HepG2 (cell line): ENCODE data around the gene APOBEC3B. TPM values are rescaled to one million over a fixed set of nuclear protein-coding genes. Genes with fewer than 3 reads are reported as not detected.

ENCODE experiments used
- ATAC-seq: fragments of 200-7000 bp; cut with Tn5 transposase; 3 replicates; pipeline ENCODE4 v1.9.1; 2020; ENCODE audit warnings: mild to moderate bottlenecking, moderate library complexity
- BruUV-seq: library from RNA; stranded (reverse); fragments of 400-500 nt; replicated peaks from 2 replicates; lab custom pipeline; 2021; lab: Mats Ljungman, UMichigan
- CTCF ChIA-PET: fragments of 300-600 bp; formaldehyde crosslinking; extraction: SDS; loops from one replicate; lab custom pipeline; 2021; ENCODE audit warnings: low total read pairs, inconsistent platforms, low intra/inter-chr PET ratio; lab: Yijun Ruan, JAX
- POLR2A ChIA-PET: fragments of 350-600 bp; sonication (Branson Sonifier 250); formaldehyde crosslinking; loops from one replicate; lab custom pipeline; 2020; ENCODE audit warnings: antibody characterized with exemption, inconsistent platforms; lab: Yijun Ruan, JAX
- DNase-seq: peaks from one replicate; pipeline ENCODE4 v3.0.0-alpha.2; 2015; ENCODE audit warnings: low spot score
- FAIRE-seq: peaks from 3 replicates; lab custom pipeline; 2011; peaks lifted over from hg19 to GRCh38; lab: Jason Lieb, UNC
- H2AFZ ChIP-seq: one replicate; pipeline ENCODE4 v1.6.1; 2011; ENCODE audit warnings: low read length, inconsistent platforms
- H3K27ac ChIP-seq: fragments of 300-600 bp; 3 replicates; pipeline ENCODE4 v1.8.0; 2011; ENCODE audit warnings: mixed run types, mild to moderate bottlenecking, mixed read lengths, low read length, inconsistent platforms; ENCODE audit not compliant: insufficient read depth; ENCODE audit errors: extremely low read length
- H3K27me3 ChIP-seq, 2 experiments: fragments of 200-600 bp in 1 of 2; 2 replicates in 1 of 2; 3 replicates in 1 of 2; pipeline versions ENCODE4 v1.6.0 to v1.8.0; 2011; ENCODE audit warnings: low read length in 2 of 2, mild to moderate bottlenecking in 2 of 2, moderate library complexity in 2 of 2, inconsistent platforms in 1 of 2; ENCODE audit not compliant: insufficient read depth in 2 of 2, control insufficient read depth in 1 of 2
- H3K36me3 ChIP-seq, 2 experiments: fragments of 200-600 bp in 1 of 2; replicated peaks in 1 of 2; 2 replicates in 1 of 2; 3 replicates in 1 of 2; pipeline versions ENCODE4 v1.5.1 to v1.8.0; 2011; ENCODE audit warnings: low read length in 2 of 2, inconsistent platforms in 1 of 2; ENCODE audit not compliant: insufficient read depth in 2 of 2, control insufficient read depth in 1 of 2
- H3K4me1 ChIP-seq: 2 replicates; pipeline ENCODE4 v1.5.1; 2012; ENCODE audit warnings: low read length, inconsistent platforms; ENCODE audit not compliant: insufficient read depth
- H3K4me2 ChIP-seq: 2 replicates; pipeline ENCODE4 v1.6.0; 2011; ENCODE audit warnings: low read depth, low read length, inconsistent platforms
- H3K4me3 ChIP-seq, 3 experiments: fragments of 200-600 bp in 1 of 3; sonication (generic), shearing (Covaris generic) in 1 of 3; replicated peaks in 1 of 3; 2 replicates each; pipeline ENCODE4 v1.5.1; 2011 to 2016; ENCODE audit warnings: low read length in 3 of 3, inconsistent platforms in 2 of 3, low read depth in 2 of 3, mild to moderate bottlenecking in 2 of 3, control low read depth in 1 of 3, mixed read lengths in 1 of 3; ENCODE audit not compliant: insufficient read depth in 1 of 3
- H3K79me2 ChIP-seq: one replicate; pipeline ENCODE4 v1.6.1; 2011; ENCODE audit warnings: low read length, inconsistent platforms; ENCODE audit not compliant: insufficient read depth
- H3K9ac ChIP-seq: 2 replicates; pipeline ENCODE4 v1.6.0; 2011; ENCODE audit warnings: mild to moderate bottlenecking, low read depth, low read length, inconsistent platforms; ENCODE audit not compliant: insufficient read depth
- H3K9me3 ChIP-seq: 2 replicates; pipeline ENCODE4 v1.5.1; 2012; ENCODE audit warnings: mild to moderate bottlenecking, low read length
- H4K20me1 ChIP-seq: 2 replicates; pipeline ENCODE4 v1.6.0; 2011; ENCODE audit warnings: inconsistent platforms, mild to moderate bottlenecking, low read length, moderate library complexity; ENCODE audit not compliant: insufficient read depth
- CEBPG ChIP-seq: IDR thresholded peaks from 2 replicates; pipeline ENCODE4 v1.6.1; 2016
- CTCF ChIP-seq: sonication (generic); formaldehyde crosslinking; IDR thresholded peaks from 2 replicates; pipeline ENCODE4 v1.5.0; 2020; ENCODE audit warnings: mild to moderate bottlenecking, missing genetic modification reagents, moderate library complexity
- ETV5 ChIP-seq: IDR thresholded peaks from 2 replicates; pipeline ENCODE4 v1.6.1; 2018; ENCODE audit warnings: missing biosample characterization, missing genetic modification reagents, inconsistent platforms, borderline replicate concordance
- HINFP ChIP-seq: sonication (generic); formaldehyde crosslinking; IDR thresholded peaks from 2 replicates; pipeline ENCODE4 v1.4.0; 2020; ENCODE audit warnings: low read depth, mild to moderate bottlenecking, missing genetic modification reagents
- MXI1 ChIP-seq: IDR thresholded peaks from 3 replicates; pipeline ENCODE4 v1.6.1; 2012; ENCODE audit warnings: low read depth, low read length, inconsistent platforms, borderline replicate concordance
- RAD21 ChIP-seq: fragments of 450-650 bp; formaldehyde crosslinking; IDR thresholded peaks from 2 replicates; pipeline ENCODE4 v1.5.0; 2020; ENCODE audit warnings: mild to moderate bottlenecking
- STAG1 ChIP-seq: sonication (generic); formaldehyde crosslinking; IDR thresholded peaks from 2 replicates; pipeline ENCODE4 v1.4.0; 2020; ENCODE audit warnings: missing genetic modification reagents
- ZNF354B ChIP-seq: sonication (generic); formaldehyde crosslinking; IDR thresholded peaks from 2 replicates; pipeline ENCODE4 v1.8.0; 2022; ENCODE audit warnings: mild to moderate bottlenecking, missing genetic modification reagents
- ZNF496 ChIP-seq: sonication (generic); formaldehyde crosslinking; IDR thresholded peaks from 2 replicates; pipeline ENCODE4 v1.8.1; 2023; ENCODE audit warnings: mild to moderate bottlenecking, moderate library complexity, missing genetic modification reagents; ENCODE audit not compliant: insufficient replicate concordance
- WGBS: methylation state at CpG from one replicate; pipeline ENCODE4 v1.1.6; 2017; ENCODE audit warnings: low lambda C conversion rate; 5-methylcytosine and 5-hydroxymethylcytosine counted together
- in situ Hi-C: cut with HindIII; loops from 2 replicates; pipeline ENCODE4 v1.10.0; 2017; ENCODE audit warnings: low pct_unique_long_range_greater_than_20kb; ENCODE audit not compliant: extremely low pct_ligation_motif_present
- intact Hi-C: fragments of 100-400 bp; cut with micrococcal nuclease; formaldehyde crosslinking; loops from one replicate; pipeline ENCODE4 v1.10.0; 2022; ENCODE audit not compliant: unreplicated experiment
- polyA plus RNA-seq, 8 experiments: library from polyadenylated mRNA; depleted of rRNA in 3 of 8; stranded (reverse) in 7 of 8; unstranded in 1 of 8; fragments of >200 nt; fragmentation: Illumina TruSeq in 4 of 8; extraction: Trizol in 4 of 8; gene quantifications; 2 replicates each; pipeline versions ENCODE4 v1.2.1 to v1.2.3, GENCODE V29; 2011 to 2016; ENCODE audit warnings: low read depth in 4 of 8, missing spikeins in 1 of 8, mixed read lengths in 1 of 8; ENCODE audit not compliant: insufficient read depth in 1 of 8
- total RNA-seq, 5 experiments: library from RNA; depleted of rRNA; stranded (reverse); fragments of >200 nt; fragmentation: Illumina TruSeq; extraction: Trizol; gene quantifications; 2 replicates each; pipeline ENCODE4 v1.2.3, GENCODE V29; 2016; ENCODE audit warnings: low read depth in 1 of 5
- TF ChIP-seq, protein P1 (sequence below): sonication (generic); formaldehyde crosslinking; IDR thresholded peaks from 2 replicates; pipeline ENCODE4 v1.9.0; 2021; ENCODE audit warnings: missing genetic modification reagents, mild to moderate bottlenecking, borderline replicate concordance
- TF ChIP-seq, protein P2 (sequence below): IDR thresholded peaks from 2 replicates; pipeline ENCODE4 v1.6.1; 2016; ENCODE audit warnings: missing compliant biosample characterization, missing genetic modification reagents, borderline replicate concordance

APOBEC3B gene
- total and polyA plus RNA-seq, 2 of the 13 experiments (the other 11 are each of a cell fraction or from before 2014, with no cell fraction given): 6.7 to 8.8 TPM

DNA sequence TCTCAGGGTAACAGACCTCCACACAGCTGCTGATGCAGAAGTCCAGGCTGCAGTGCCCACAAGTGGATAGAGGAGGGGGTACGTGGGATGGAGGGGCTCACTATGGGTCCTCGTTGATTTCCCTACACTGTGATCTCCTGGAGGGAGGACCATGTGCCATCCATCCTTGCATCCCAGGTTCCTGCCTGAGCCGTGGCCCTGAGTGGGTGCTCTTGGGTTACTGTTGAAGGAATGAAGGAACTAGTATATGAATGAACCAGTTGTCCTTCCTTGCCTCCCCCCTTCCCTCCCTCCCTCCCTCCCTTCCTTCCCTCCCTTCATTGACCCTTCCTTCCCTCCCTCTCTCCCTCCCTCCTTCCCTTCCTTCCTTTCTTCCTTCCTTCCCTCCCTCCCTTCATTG lies 15.4 kb downstream of the APOBEC3B start:
- Histone ChIP-seq H3K27me3 (peaks cover 1 to 9% of the 10 kb centered on the region in 2 experiments; a peak in 2 of 5 replicates), H3K27ac (no peak overlapping the region), H3K9me3 (no peaks in the 10 kb centered on the region), H3K4me1 (no peaks in the 10 kb centered on the region), H2AFZ (no peak overlapping the region), H3K9ac (no peak overlapping the region), H4K20me1 (no peaks in the 10 kb centered on the region), H3K79me2 (no peaks in the 10 kb centered on the region), H3K4me3 (no peak overlapping the region), H3K36me3 (no peaks in the 10 kb centered on the region), H3K4me2 (no peak overlapping the region)
- ATAC-seq (no peak), FAIRE-seq (no peak), DNase-seq (no peak)
- ChIA-PET CTCF (no interaction called here), POLR2A (no interaction called here)
- no TSS peak for BruUV-seq
- 8% methylated on average over 1 of the region's 3 CpGs for WGBS
- intact Hi-C loops: no loop called here
- in situ Hi-C loops: no loop called here
- TF ChIP-seq, protein P1, sequence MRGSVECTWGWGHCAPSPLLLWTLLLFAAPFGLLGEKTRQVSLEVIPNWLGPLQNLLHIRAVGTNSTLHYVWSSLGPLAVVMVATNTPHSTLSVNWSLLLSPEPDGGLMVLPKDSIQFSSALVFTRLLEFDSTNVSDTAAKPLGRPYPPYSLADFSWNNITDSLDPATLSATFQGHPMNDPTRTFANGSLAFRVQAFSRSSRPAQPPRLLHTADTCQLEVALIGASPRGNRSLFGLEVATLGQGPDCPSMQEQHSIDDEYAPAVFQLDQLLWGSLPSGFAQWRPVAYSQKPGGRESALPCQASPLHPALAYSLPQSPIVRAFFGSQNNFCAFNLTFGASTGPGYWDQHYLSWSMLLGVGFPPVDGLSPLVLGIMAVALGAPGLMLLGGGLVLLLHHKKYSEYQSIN: no peak
- no peak for TF ChIP-seq ZNF354B (CRISPR knock-in tag)

GRCh38 chr22:39003165-39003638 lies 21.1 kb downstream of the APOBEC3B start:
- POLR2A ChIA-PET: interaction anchor here (0.6 to 1.1 kb wide), 2 partner anchors 12 to 13 kb away, joined by 3 to 4 read pairs; no protein-coding TSS in a partner anchor
- H4K20me1 ChIP-seq: no peaks in the 10 kb centered on the region
- H3K9ac ChIP-seq: no peak overlapping the region
- CTCF ChIA-PET: interaction anchor here (0.9 to 3.4 kb wide), 8 partner anchors 12 to 234 kb away, joined by 3 to 23 read pairs (median 8); partner anchors contain the start of gene APOBEC3B
- no TSS peak for BruUV-seq
- peak; percentile 66 for DNase-seq
- WGBS: 7% methylated on average over 3 of the region's 7 CpGs
- no peaks in the 10 kb centered on the region for H3K9me3 ChIP-seq
- H3K4me2 ChIP-seq: no peak overlapping the region; the same call in 1 of the 2 replicates
- no peak overlapping the region; a peak in 1 of 6 replicates for H3K4me3 ChIP-seq
- intact Hi-C loops: loop anchor here (2.0 to 10.0 kb wide), 2 partner anchors 30 to 238 kb away; no protein-coding TSS in a partner anchor
- H3K36me3 ChIP-seq: no peaks in the 10 kb centered on the region
- no peaks in the 10 kb centered on the region for H3K4me1 ChIP-seq
- H2AFZ ChIP-seq: no peak overlapping the region
- FAIRE-seq: peak; percentile 70
- no peaks in the 10 kb centered on the region for H3K79me2 ChIP-seq
- H3K27me3 ChIP-seq: peaks cover 0 to 9% of the 10 kb centered on the region in 2 experiments; a peak in 2 of 5 replicates
- ATAC-seq: peak; percentile 92
- H3K27ac ChIP-seq: no peak overlapping the region
- in situ Hi-C loops: loop anchor here (5.0 kb wide), 1 partner anchor 131 kb away; the partner anchor contains the start of gene CBX6
- TF ChIP-seq HINFP (CRISPR knock-in tag) (no peak), ZNF496 (CRISPR knock-in tag) (no peak), CEBPG (CRISPR knock-in tag) (0 out of 2 replicates have a peak, but pooled peaks have one; percentile 14), CTCF (CRISPR knock-in tag) (peak; percentile 81), MXI1 (0 out of 3 replicates have a peak, but pooled peaks have one; percentile 9), ETV5 (CRISPR knock-in tag) (peak; percentile 16; the same call in 1 of the 2 replicates), RAD21 (peak; percentile 55; the same call in 1 of the 2 replicates), STAG1 (CRISPR knock-in tag) (peak; percentile 63)
- TF ChIP-seq, protein P2, sequence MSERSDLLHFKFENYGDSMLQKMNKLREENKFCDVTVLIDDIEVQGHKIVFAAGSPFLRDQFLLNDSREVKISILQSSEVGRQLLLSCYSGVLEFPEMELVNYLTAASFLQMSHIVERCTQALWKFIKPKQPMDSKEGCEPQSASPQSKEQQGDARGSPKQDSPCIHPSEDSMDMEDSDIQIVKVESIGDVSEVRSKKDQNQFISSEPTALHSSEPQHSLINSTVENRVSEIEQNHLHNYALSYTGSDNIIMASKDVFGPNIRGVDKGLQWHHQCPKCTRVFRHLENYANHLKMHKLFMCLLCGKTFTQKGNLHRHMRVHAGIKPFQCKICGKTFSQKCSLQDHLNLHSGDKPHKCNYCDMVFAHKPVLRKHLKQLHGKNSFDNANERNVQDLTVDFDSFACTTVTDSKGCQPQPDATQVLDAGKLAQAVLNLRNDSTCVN (CRISPR knock-in tag): 0 out of 2 replicates have a peak, but pooled peaks have one; percentile 43
